ENCODE measurements around the gene FRMD3.
"Not testable (repeated sequence)": the region's sequence is repeated elsewhere in the genome, so short reads cannot be mapped to it uniquely, and the experiment has no call there.

Gene FRMD3

DNA sequence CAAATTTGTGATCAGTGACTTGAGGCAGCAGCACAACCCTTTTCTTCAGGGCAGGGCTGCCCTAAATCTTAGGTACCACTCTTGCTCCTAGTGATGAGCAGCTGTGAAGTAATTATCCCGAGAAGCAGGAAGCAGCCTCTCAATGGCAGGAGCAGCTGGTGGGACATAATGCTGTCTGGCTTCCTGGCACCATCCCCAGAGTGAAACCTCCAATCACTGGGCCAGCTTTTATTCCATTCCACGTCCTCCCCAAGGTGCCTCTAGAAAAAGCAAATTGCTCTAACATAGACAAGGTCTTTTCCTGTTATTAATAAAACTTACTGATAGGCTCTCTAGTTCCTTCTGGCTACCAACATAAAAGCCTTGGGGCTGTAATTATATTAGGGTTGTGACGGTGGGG lies 154.0 kb downstream of the FRMD3 start:
- DNase-seq = no peak

- no peak for DNase-seq
These were observed 155.2 kb downstream of the FRMD3 start for GRCh38 chr9:83383034-83383433.

DNA sequence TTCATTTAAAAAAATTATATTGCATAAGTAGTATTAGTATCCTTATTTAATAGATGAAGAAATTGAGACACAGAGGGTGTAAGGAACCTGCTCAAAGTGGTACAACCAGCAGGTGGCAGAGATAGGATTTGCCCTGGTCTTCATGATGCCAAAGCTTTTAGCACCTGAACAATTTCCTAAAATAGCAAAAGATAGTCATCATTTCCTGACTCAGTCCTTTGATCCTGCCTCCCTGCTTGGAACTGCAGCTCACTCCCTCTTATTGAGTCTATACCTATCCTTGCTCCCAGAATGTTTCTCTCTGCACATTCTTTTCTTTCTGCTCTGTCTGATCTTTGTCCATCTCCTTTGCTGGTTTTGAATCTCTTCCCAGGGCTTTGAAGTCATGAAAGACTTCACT lies 155.8 kb downstream of the FRMD3 start:
- no peak for DNase-seq

- no peak for DNase-seq
These were observed 159.2 kb downstream of the FRMD3 start for GRCh38 chr9:83379045-83379444.

GRCh38 chr9:83372957-83373356 lies 165.2 kb downstream of the FRMD3 start:
- DNase-seq = no peak

- no peak for DNase-seq
These were observed 170.9 kb downstream of the FRMD3 start for GRCh38 chr9:83367326-83367725.

- DNase-seq = no peak
These were observed 175.7 kb downstream of the FRMD3 start for GRCh38 chr9:83362341-83362995.

GRCh38 chr9:83359039-83359438 lies 179.2 kb downstream of the FRMD3 start:
- DNase-seq = no peak

GRCh38 chr9:83358493-83358892 lies 179.7 kb downstream of the FRMD3 start:
- DNase-seq = not testable (repeated sequence)

DNA sequence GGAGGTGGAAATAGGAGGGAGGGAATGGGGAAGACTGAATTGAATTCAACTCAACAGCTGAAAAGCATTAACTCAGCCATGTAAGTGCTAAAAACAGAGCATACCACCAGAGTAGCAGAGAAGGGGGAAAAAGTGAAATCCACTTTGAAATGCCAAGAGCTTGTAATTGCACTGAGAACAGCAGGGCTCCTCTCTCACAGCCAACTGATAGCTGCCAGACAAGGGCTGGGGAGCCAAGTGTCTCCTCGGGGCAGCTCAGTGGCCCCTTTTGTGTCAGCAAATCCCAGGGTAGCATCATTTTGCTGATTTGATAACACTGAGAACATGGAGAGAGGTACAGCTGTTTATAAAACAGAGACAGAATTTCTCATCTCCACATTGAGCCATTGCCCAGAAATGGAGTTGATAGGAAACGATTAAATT lies 182.5 kb downstream of the FRMD3 start:
- no peak for DNase-seq

DNA sequence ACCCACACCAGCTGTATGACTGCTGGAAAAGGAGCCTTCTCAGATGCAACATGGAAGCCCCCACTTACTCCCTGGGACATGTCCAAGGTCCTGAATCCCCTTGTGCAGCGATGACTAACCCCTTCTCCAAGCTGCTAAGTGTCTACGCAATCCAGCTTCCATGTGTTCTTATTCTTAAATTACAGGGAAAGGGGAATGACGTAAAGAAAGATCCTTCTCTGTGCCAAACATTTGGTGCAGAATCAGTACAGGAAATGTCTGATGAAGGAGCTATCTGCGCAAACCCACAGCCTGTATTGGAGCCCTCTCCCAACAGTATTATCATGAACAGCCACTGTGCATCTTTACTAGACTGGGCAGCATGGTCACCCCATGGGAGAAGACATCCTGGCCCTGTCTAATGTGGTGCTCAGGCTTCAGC lies 183.2 kb downstream of the FRMD3 start:
- DNase-seq = no peak

DNA sequence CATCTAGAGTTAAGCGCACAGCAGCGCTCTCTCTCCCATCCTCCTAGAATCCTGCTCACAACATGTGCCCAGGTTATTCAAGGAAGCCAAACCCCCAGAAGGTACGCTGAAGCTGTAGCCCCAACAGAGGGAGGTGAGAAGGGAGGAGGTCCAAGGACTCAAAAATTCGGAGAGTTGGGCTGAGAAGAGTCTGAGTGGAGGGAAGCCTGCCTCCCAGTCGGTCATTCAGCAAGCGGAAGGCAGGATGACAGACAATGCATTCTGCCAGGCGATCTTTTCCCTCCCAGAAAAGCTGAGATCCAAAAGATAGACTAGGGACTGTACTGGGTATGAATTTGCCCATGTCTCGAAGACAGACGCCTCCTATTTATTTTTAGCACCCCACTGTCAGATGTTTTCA lies 189.2 kb downstream of the FRMD3 start:
- no peak for DNase-seq

DNA sequence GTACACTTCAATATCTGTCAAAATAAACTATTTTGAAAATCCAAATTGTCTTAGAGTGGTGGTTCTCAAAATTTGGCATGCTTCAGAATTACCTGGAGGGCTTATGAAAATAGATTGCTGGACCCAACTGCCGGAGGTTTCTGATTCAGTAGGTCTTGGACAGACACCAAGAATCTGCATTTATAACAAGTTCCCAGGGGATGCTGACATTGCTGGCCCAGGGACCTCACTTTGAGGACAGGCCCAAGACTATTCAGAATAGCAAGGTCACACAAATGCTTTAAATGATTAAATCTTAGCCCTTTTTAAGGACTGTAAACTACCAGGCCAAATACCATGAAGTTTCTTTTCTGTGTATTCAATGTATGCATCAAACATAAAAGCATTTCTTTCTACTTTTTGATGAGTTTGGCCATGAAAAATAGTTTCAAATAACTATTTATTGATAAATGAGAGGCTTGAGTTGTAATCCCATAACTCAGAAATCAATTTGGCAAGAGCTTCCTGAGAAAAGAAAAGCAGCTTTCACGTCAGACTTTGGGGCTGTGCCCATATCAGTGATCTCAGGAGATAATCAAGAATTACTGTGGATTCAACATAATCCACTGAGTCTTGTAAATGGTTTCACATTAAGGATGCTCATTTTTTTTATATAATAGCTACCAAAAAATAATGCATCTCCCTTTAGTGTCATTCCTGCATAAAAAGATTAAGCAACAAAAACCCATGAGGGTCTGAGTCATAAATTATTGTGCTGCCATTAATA lies 191.4 kb downstream of the FRMD3 start:
- no peak for DNase-seq

- no peak for DNase-seq
These were observed 194.7 kb downstream of the FRMD3 start for GRCh38 chr9:83343366-83343999.

GRCh38 chr9:83342731-83343130 lies 195.5 kb downstream of the FRMD3 start:
- DNase-seq = no peak

- DNase-seq = no peak
These were observed 196.2 kb downstream of the FRMD3 start for GRCh38 chr9:83342006-83342405.

GRCh38 chr9:83340451-83340850 lies 197.8 kb downstream of the FRMD3 start:
- DNase-seq = no peak

GRCh38 chr9:83339435-83339834 lies 198.8 kb downstream of the FRMD3 start:
- no peak for DNase-seq

DNA sequence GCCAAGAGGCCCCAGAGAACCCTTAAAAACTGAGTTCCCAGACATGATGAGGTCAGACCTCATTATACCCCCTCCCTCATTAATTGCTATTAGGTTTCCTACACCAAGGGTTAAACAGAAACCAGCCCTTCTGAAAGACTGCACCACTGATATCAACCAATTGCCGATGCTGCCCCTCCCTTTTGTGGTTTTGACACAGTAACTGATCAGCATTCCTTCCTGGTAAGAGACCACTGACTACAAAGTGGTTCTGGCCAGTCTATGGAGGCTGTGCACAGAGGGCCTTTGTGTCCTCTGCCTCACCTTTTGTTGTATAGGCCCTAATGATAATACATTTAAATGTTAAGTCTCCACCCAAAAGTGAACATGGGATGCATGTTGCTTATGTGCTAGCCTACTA lies 201.5 kb downstream of the FRMD3 start:
- no peak for DNase-seq

DNA sequence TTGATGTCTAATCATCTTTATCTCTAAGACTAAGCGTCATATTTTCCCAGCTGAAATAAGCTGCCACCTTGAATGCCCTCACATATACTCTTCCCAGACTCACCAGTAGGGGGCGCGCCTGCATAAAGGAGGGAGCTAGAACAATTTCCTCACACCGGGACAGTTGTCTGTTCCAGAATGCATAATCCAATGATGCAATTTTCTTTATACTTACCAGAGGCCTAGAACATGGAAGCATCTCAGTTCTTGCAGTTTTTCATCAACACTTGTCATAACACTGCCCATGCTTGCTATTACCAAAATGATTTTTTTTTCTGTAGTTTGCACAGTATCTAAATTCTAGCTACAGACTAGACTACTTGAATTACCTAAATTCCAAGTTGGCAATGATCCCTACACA lies 203.9 kb downstream of the FRMD3 start:
- peak; percentile 66 for DNase-seq

DNA sequence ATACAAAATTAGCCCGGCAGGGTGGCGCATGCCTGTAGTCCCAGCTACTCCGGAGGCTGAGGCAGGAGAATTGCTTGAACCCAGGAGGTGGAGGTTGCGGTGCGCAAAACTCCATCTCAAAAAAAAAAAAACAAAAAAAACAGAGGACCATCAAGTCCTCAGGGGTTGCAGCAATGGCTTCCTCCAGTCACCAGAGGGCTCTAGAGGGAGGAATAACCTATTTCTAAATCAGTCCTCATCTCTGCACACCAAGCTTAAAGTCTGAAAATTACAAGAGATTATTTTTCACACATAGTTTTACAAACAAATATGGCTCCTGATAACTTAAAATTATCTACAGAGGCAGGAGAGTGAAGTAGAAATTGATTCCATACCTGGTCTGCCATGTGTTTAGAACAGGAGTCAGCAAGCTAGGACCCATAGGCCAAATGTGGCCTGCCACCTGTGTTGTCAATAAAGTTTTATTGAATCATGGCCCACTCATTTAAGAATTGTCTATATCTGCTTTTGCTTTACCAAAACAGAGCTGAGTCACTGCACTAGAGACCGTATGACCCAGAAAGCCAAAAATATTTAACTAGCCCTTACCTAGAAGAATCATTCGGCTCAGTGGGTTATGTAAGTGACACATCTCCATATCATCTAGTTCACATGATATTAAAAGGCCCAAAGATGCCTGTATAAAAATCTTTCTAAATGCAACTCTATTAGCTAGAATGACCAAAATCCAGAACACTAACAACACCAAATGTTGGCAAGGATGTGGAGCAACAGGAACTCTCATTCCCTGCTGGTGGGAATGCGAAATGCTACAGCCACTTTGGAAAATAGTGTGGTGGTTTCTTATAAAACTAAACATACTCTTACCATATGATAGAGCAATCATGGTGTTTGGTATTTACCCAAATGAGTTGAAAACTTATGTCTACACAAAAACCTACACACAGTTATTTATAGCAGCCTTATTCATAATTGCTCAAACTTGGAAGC lies 207.7 kb downstream of the FRMD3 start:
- DNase-seq = no peak

GRCh38 chr9:83327750-83328622 lies 210.2 kb downstream of the FRMD3 start:
- no peak for DNase-seq
